ENCODE results near the gene DHRS4L2. TPM values are rescaled to one million over a fixed set of nuclear protein-coding genes. Genes with fewer than 3 reads are reported as not detected.
"Not testable (repeated sequence)": the region's sequence is repeated elsewhere in the genome, so short reads cannot be mapped to it uniquely, and the experiment has no call there.

Gene DHRS4L2
- total RNA-seq, 2 donors from 2014 or later, result 13.7 to 16.5 TPM

- H3K36me3 Mint-ChIP-seq; H3K27ac Mint-ChIP-seq; H3K9me3 Mint-ChIP-seq; DNase-seq (ENCODE audit: low spot score); ATAC-seq; H3K27me3 Mint-ChIP-seq; H3K4me3 Mint-ChIP-seq: not testable (repeated sequence)
- peaks cover 13 to 24% of the 10 kb centered on the region in 2 donors for H3K4me1 Mint-ChIP-seq (ENCODE audit: low read depth in 2 of 2)
Measured at GRCh38 chr14:23955811-23956210, 32.9 kb upstream of the DHRS4L2 start.

GRCh38 chr14:23957913-23958569, 30.7 kb upstream of the DHRS4L2 start:
- H3K9me3 Mint-ChIP-seq; H3K27ac Mint-ChIP-seq; H3K36me3 Mint-ChIP-seq; ATAC-seq; DNase-seq (ENCODE audit: low spot score); H3K4me3 Mint-ChIP-seq; H3K27me3 Mint-ChIP-seq: not testable (repeated sequence)
- H3K4me1 Mint-ChIP-seq (ENCODE audit: low read depth in 2 of 2), result peaks cover 11 to 15% of the 10 kb centered on the region in 2 donors

GRCh38 chr14:23960899-23961298, 27.8 kb upstream of the DHRS4L2 start:
- not testable (repeated sequence) for H3K36me3 Mint-ChIP-seq; H3K4me1 Mint-ChIP-seq (ENCODE audit: low read depth in 2 of 2); H3K27ac Mint-ChIP-seq; DNase-seq (ENCODE audit: low spot score); H3K27me3 Mint-ChIP-seq; ATAC-seq; H3K4me3 Mint-ChIP-seq; H3K9me3 Mint-ChIP-seq

- ATAC-seq; H3K27ac Mint-ChIP-seq; DNase-seq (ENCODE audit: low spot score); H3K9me3 Mint-ChIP-seq; H3K4me1 Mint-ChIP-seq (ENCODE audit: low read depth in 2 of 2); H3K4me3 Mint-ChIP-seq; H3K36me3 Mint-ChIP-seq; H3K27me3 Mint-ChIP-seq: not testable (repeated sequence)
Measured at GRCh38 chr14:23961704-23962103, 27.0 kb upstream of the DHRS4L2 start.

- H3K9me3 Mint-ChIP-seq; H3K4me3 Mint-ChIP-seq; H3K36me3 Mint-ChIP-seq; DNase-seq (ENCODE audit: low spot score); H3K4me1 Mint-ChIP-seq (ENCODE audit: low read depth in 2 of 2); H3K27me3 Mint-ChIP-seq; ATAC-seq; H3K27ac Mint-ChIP-seq: not testable (repeated sequence)
Measured at GRCh38 chr14:23969130-23969480, 19.6 kb upstream of the DHRS4L2 start.

- not testable (repeated sequence) for H3K36me3 Mint-ChIP-seq; H3K9me3 Mint-ChIP-seq; H3K4me3 Mint-ChIP-seq; H3K27ac Mint-ChIP-seq; H3K27me3 Mint-ChIP-seq; H3K4me1 Mint-ChIP-seq (ENCODE audit: low read depth in 2 of 2)
- ATAC-seq (peak; percentile 95 to 97), DNase-seq (ENCODE audit: low spot score) (peak; percentile 73)
Measured at GRCh38 chr14:23969481-23970282, 19.0 kb upstream of the DHRS4L2 start.

- not testable (repeated sequence) for H3K27ac Mint-ChIP-seq; H3K4me3 Mint-ChIP-seq; H3K9me3 Mint-ChIP-seq; H3K36me3 Mint-ChIP-seq; DNase-seq (ENCODE audit: low spot score); H3K4me1 Mint-ChIP-seq (ENCODE audit: low read depth in 2 of 2); H3K27me3 Mint-ChIP-seq
- peak in 1 of 2 donors; percentile 3 for ATAC-seq
Measured at GRCh38 chr14:23970283-23970659, 18.5 kb upstream of the DHRS4L2 start.

- H3K27ac Mint-ChIP-seq; DNase-seq (ENCODE audit: low spot score); H3K9me3 Mint-ChIP-seq; H3K36me3 Mint-ChIP-seq; ATAC-seq; H3K4me3 Mint-ChIP-seq; H3K27me3 Mint-ChIP-seq; H3K4me1 Mint-ChIP-seq (ENCODE audit: low read depth in 2 of 2): not testable (repeated sequence)
Measured at GRCh38 chr14:23973178-23973577, 15.6 kb upstream of the DHRS4L2 start.

GRCh38 chr14:23974041-23974440, 14.7 kb upstream of the DHRS4L2 start:
- H3K27ac Mint-ChIP-seq; H3K36me3 Mint-ChIP-seq; DNase-seq (ENCODE audit: low spot score); H3K9me3 Mint-ChIP-seq; H3K4me1 Mint-ChIP-seq (ENCODE audit: low read depth in 2 of 2); H3K27me3 Mint-ChIP-seq; ATAC-seq; H3K4me3 Mint-ChIP-seq: not testable (repeated sequence)

- H3K4me1 Mint-ChIP-seq (ENCODE audit: low read depth in 2 of 2); H3K4me3 Mint-ChIP-seq; H3K9me3 Mint-ChIP-seq; H3K27me3 Mint-ChIP-seq; DNase-seq (ENCODE audit: low spot score); ATAC-seq; H3K27ac Mint-ChIP-seq; H3K36me3 Mint-ChIP-seq: not testable (repeated sequence)
Measured at GRCh38 chr14:23977208-23977607, 11.5 kb upstream of the DHRS4L2 start.

- H3K9me3 Mint-ChIP-seq; H3K27ac Mint-ChIP-seq; DNase-seq (ENCODE audit: low spot score); H3K4me3 Mint-ChIP-seq; H3K4me1 Mint-ChIP-seq (ENCODE audit: low read depth in 2 of 2); H3K27me3 Mint-ChIP-seq; ATAC-seq; H3K36me3 Mint-ChIP-seq: not testable (repeated sequence)
Measured at GRCh38 chr14:23981951-23982813, 6.5 kb upstream of the DHRS4L2 start.

- Mint-ChIP-seq H3K4me1 (ENCODE audit: low read depth in 2 of 2) (peaks cover 16 to 20% of the 10 kb centered on the region in 2 donors), H3K27ac (no peak overlapping the region), H3K36me3 (no peaks in the 10 kb centered on the region), H3K27me3 (no peaks in the 10 kb centered on the region), H3K9me3 (no peaks in the 10 kb centered on the region), H3K4me3 (no peak overlapping the region)
- ATAC-seq (no peak), DNase-seq (ENCODE audit: low spot score) (no peak)
Measured at GRCh38 chr14:23984891-23985602, 3.7 kb upstream of the DHRS4L2 start.

GRCh38 chr14:23988223-23988606, 514 bp upstream of the DHRS4L2 start:
- not testable (repeated sequence) for H3K27me3 Mint-ChIP-seq
- Mint-ChIP-seq H3K4me3 (peak overlapping the region; percentile 82), H3K4me1 (ENCODE audit: low read depth in 2 of 2) (peaks cover 26 to 33% of the 10 kb centered on the region in 2 donors)

More at GRCh38 chr14:23988223-23988606, 514 bp upstream of the DHRS4L2 start:
- H3K9me3 Mint-ChIP-seq; H3K36me3 Mint-ChIP-seq; ATAC-seq; DNase-seq (ENCODE audit: low spot score): not testable (repeated sequence)
- peak overlapping the region; percentile 57 to 84 for H3K27ac Mint-ChIP-seq

Measured in natural killer cell treated with Interleukin-12 subunit alpha and Interleukin-12 subunit beta and Interleukin-15 and Interleukin-18, amount 100 ng/mL, for 72 hours (primary cell).